Measurements from ENCODE around the gene CFAP300.
A peak's percentile ranks its signal among the peaks of the same experiment; 100 is the strongest.

Gene CFAP300

DNA sequence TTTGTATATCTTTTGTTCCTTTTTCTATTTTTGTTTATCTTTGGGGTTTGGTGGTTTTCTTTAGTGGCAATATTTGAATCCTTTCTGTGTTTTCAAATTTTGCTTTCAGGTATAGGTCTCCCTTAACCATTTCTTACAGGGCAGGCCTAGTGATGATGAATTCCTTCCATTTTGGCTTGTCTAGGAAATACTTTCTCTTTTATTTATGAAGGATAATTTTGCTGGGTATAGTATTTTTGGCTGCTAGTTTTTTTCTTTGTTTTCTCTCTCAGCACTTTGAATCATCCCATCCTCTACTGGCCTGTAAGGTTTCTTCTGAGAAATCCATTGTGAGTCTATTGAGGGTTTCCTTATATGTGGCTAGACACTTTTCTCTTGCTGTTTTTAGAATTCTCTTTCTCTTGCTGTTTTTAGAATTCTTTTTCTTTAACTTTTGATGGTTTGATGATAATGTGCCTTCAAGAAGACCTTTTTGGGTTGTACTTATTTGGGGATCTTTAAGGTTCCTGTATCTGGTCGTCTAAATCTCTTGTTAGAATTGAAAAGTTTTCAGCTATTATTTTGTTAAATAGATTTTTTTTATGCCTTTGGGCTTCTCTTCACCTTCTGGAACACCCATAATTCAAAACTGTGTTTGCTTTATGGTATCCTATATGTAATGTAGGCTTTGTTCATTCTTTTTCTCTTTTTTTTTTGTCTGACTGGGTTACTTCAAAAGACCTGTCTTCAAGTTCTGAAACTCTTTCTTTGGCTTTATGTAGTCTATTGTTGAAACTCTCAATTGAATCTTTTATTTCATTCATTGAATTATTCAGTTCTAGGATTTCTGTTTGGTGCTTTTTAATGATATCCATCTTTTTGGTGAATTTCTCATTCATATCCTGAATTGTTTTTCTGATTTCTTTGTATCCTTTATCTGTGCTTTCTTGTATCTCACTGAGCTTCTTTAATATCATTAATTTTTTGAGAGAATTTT lies 24.5 kb downstream of the CFAP300 start:
- no peak for DNase-seq (ENCODE audit: low read depth in 1 of 2, low spot score in 1 of 2)

GRCh38 chr11:102073253-102073652 lies 26.0 kb downstream of the CFAP300 start:
- no peak for DNase-seq (ENCODE audit: low read depth in 1 of 2, low spot score in 1 of 2)

DNA sequence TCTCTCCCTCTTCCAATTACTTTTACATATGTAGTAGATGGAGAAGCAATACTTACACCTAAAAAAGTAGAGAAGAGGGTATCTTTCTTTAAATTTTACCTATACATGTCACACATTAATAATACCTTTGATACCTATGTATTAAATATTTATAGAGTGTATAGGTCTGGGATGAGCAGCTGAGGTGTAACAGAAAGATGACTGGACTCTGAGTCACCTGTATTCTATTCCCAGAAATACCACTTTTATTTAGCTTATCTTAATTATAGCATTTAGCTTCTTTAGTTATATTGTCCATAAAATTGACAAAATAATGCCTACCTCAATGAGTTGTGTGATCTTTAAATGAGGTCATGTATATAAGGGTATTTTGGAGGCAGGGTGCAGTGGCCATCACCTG lies 32.4 kb downstream of the CFAP300 start:
- DNase-seq (ENCODE audit: low read depth in 1 of 2, low spot score in 1 of 2): no peak

DNA sequence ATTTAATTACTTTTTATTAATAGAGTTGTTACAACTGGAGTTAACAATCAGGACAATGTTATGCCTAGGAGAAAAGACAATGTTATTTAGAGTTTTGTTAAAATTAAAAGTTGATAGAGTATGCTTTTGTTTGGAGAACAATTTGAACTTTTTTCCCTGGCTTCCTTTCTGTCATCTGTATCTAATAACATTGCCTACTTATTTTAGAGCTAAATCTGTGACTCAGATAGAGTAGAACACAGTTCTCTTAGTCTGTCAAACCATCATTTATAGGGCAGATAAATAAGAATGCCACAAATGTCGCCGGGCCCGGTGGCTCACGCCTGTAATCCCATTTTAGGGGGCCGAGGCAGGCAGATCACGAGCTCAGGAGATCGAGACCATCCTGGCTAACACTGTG lies 34.1 kb downstream of the CFAP300 start:
- no peak for DNase-seq (ENCODE audit: low read depth in 1 of 2, low spot score in 1 of 2)

DNA sequence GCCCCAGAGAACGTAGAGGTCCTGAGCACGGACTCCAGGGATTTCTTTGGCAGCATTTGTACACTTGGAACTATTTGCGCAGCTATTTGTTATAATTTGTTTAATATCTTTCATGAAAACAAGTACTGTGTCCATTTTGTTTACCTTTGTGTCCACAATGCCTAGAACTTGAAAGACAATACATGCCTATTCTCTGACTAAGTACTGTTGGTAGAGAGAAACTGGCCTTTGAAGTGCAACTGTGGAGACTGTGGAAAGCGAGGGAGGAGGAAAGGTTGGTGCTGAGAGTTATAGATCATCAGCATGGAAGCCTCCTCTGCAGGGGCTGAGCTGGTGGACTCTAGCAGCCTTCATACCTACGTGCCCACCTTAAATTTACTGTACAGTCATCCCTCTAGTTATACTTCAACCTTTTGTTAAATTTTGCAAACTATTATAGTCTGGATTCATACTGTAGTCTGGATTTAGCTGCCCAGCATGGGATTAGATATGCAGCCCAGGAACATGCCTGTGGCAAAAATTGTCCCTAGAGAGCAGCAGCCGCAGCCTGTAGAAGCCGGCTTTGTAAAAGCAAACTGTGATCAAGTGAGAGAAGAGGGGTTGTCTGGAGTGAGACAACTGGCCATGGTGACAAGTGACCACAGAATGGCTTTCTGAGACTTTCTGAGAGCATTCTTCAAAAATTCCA lies 38.8 kb downstream of the CFAP300 start:
- no peak for DNase-seq (ENCODE audit: low read depth in 1 of 2, low spot score in 1 of 2)

GRCh38 chr11:102097186-102097585 lies 49.9 kb downstream of the CFAP300 start:
- DNase-seq (ENCODE audit: low read depth in 1 of 2, low spot score in 1 of 2): no peak

- no peak for DNase-seq (ENCODE audit: low read depth in 1 of 2, low spot score in 1 of 2)
These were observed 52.5 kb downstream of the CFAP300 start for GRCh38 chr11:102099755-102100154.

GRCh38 chr11:102108734-102109440 lies 61.6 kb downstream of the CFAP300 start:
- no peak for DNase-seq (ENCODE audit: low read depth in 1 of 2, low spot score in 1 of 2)

- DNase-seq (ENCODE audit: low read depth in 1 of 2, low spot score in 1 of 2): peak; percentile 29 to 32
These were observed 62.9 kb downstream of the CFAP300 start, which contains the start of gene YAP1 for GRCh38 chr11:102109896-102110760. YAP1 (plus strand) TSS chr11:102110447; CDS start chr11:102110849, 402 bp downstream.

- no peak for DNase-seq (ENCODE audit: low read depth in 1 of 2, low spot score in 1 of 2)
These were observed 63.4 kb downstream of the CFAP300 start for GRCh38 chr11:102110761-102111010.

- no peak for DNase-seq (ENCODE audit: low read depth in 1 of 2, low spot score in 1 of 2)
These were observed 64.0 kb downstream of the CFAP300 start for GRCh38 chr11:102111011-102111786.

- no peak for DNase-seq (ENCODE audit: low read depth in 1 of 2, low spot score in 1 of 2)
These were observed 64.7 kb downstream of the CFAP300 start for GRCh38 chr11:102111787-102112508.

DNA sequence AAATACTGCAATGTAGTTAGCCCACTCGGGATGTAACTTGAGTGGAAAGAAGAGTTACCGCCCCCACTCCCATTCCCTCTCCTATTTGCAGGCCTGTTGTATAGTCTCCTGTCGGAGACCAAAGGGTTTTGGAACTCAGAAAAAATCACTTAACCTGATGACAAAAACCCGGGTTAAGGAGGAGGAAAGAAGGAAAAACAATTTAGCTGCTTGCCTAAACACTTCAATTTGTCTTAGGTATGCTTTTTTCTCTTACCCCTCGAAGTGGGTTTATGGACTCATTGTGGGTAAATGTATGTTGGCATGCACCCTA lies 65.2 kb downstream of the CFAP300 start:
- no peak for DNase-seq (ENCODE audit: low read depth in 1 of 2, low spot score in 1 of 2)

GRCh38 chr11:102114032-102114431 lies 66.8 kb downstream of the CFAP300 start:
- no peak for DNase-seq (ENCODE audit: low read depth in 1 of 2, low spot score in 1 of 2)

- DNase-seq (ENCODE audit: low read depth in 1 of 2, low spot score in 1 of 2): no peak
These were observed 68.3 kb downstream of the CFAP300 start for GRCh38 chr11:102115557-102115956.

DNA sequence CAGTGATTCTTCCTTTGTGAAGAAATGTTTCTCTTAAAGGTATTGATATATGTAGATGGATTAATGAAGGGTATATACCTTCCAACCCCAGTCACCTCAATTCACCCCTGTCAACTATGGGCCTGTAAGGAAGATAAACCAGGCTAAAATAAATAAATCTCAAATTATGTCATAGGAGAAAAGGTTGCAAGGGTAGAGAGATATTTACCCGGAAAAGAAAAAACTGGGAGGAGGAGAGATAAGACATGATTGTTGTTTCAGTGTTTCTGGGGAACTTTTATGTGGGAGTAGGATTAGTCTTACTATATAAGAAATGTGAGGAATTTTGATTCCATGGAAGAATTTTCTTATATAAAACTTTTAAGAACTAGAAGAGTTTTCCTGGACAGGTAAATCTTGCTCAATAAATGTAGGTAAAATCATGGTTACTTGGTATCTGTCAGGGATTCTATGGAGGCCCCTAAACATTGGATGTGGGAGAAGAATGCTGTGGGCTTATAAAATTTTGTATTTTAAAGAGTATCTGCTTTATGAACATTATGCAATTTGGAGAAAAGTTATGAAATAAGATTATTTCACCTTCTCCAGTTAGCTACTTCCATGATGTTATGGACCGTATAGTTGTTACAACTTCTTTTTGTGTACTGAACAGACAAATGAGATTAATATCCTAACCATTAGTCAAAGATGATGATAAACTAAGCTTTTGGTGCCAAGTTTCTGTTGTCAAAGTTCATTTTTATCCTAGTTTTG lies 69.4 kb downstream of the CFAP300 start:
- DNase-seq (ENCODE audit: low read depth in 1 of 2, low spot score in 1 of 2): no peak

DNA sequence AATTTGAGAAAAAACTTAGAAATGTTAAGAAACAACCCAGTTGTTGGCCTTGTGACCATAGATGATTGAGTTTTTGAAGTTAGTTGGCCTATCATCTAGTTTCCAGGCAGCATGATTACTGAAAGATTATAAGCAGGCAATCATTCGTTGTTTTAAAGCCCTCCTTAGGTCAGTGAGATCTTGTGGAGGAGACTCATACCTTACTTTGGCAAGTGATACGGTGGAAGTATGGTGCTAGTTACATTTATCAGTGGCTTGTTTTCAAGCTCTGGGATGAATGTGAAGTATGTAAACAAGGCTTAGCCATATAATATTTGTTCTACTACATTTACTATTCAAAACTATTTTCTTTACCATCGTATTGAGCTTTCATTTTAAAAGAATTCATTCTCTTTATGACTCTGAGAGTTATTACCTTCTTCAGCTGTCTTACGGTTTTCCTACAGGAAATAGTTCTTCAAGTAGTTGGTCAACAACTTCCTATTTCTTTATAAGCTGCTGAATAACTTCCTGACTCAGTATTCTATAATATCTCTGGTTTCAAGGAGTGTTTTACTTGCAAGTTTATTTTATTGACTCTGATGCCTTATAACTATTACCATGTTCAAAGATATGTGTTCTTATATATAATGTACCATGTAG lies 70.4 kb downstream of the CFAP300 start:
- DNase-seq (ENCODE audit: low read depth in 1 of 2, low spot score in 1 of 2): no peak

DNA sequence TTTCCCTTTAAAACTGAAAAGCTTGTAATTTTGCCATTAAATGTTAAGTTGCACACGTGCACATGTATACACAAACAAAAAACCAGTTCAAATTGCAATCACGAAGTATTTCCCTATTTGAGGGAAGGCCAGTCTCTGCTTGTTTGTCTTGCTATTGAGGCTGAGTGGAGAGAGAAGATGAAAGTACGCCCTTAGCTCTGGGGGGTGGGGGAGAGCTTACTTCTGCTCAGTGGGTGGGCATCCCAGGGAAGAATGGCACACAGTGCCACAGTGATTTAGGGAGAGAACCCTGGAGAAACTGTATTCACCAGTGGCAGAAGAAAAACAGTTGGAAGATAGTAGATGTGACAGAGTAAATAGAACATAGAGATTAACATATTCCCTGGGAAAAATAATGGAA lies 71.7 kb downstream of the CFAP300 start:
- DNase-seq (ENCODE audit: low read depth in 1 of 2, low spot score in 1 of 2): no peak

All from activated T-helper 1 cell treated with anti-CD3 and anti-CD28 coated beads, Interleukin-2, amount 50 U/mL, for 16 hours (primary cell).